SK-N-MC (cell line): ENCODE results near the gene TMEM170A.

Experiments
- DNase-seq: peaks from one replicate; pipeline ENCODE4 v3.0.0-alpha.2; 2011; ENCODE audit warnings: low read depth, low spot score
- H3K27ac ChIP-seq: fragments of 200-600 bp; sonication (generic); 2 replicates; pipeline ENCODE4 v1.5.1; 2016; ENCODE audit warnings: mixed run types
- H3K36me3 ChIP-seq: fragments of 200-600 bp; sonication (generic); 2 replicates; pipeline ENCODE4 v1.6.1; 2017; ENCODE audit warnings: antibody characterized with exemption, low read length, mixed read lengths; ENCODE audit not compliant: insufficient read depth
- H3K4me3 ChIP-seq: fragments of 200-600 bp; sonication (generic); 2 replicates; pipeline ENCODE4 v1.5.1; 2016
- H3K9ac ChIP-seq: fragments of 200-600 bp; sonication (generic); 2 replicates; pipeline ENCODE4 v1.8.0; 2017; ENCODE audit warnings: mixed run types, mixed read lengths; ENCODE audit not compliant: insufficient read length
- H3K9me3 ChIP-seq: fragments of 200-600 bp; sonication (generic); 2 replicates; pipeline ENCODE4 v1.6.1; 2017; ENCODE audit warnings: low read depth, mild to moderate bottlenecking, antibody characterized with exemption, low read length, moderate library complexity, mixed read lengths
- EZH2 ChIP-seq: fragments of 200-600 bp; sonication (generic); IDR thresholded peaks from one replicate; pipeline ENCODE4 v1.6.1; 2017; ENCODE audit warnings: antibody characterized with exemption
- FOXP2 ChIP-seq: optimal IDR thresholded peaks from 2 replicates; pipeline ENCODE3; 2011; ENCODE audit warnings: mild to moderate bottlenecking, moderate library complexity; ENCODE audit not compliant: insufficient read depth; ENCODE audit errors: extremely low read length, control extremely low read depth
- POLR2AphosphoS5 ChIP-seq: IDR thresholded peaks from 2 replicates; pipeline ENCODE4 v1.6.1; 2012; ENCODE audit warnings: mild to moderate bottlenecking, low read depth, low read length, borderline replicate concordance

The TMEM170A gene

DNA sequence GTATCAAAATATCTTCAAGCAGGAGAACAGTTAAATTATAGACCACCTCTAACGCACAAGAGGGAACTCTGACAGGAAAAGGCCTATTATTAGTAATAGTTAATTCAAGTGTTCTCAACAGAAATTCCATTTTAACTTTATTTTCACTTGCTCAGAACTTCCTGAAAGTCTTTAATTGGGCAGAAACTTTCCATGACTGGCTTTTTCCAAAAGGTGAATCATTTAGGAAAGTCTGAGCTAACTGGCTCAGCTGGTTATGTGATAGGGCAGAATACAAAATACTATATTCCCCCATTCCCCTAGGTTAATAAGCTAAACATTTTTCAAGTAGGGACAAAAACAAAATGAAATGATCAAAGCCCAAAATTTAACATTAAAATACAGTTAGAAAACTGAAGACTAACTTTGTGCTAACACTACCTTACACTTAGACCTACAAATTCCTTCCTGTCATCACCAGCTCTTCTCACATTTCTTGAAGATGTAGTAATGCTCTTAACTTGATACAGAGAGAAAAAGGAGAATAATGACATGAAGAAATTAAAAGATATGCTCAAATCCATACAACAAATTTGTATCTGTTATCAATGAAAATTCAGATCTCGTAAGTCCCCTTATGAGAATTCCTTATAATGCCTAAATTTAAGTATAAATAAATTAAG lies 62.2 kb downstream of the TMEM170A start:
- TF ChIP-seq POLR2AphosphoS5, result no peak
- no peak for TF ChIP-seq FOXP2
- TF ChIP-seq EZH2, result no peak
- Histone ChIP-seq H3K4me3 (no peak overlapping the region), H3K27ac (no peak overlapping the region), H3K9me3 (no peaks in the 10 kb centered on the region), H3K36me3 (0 out of 2 replicates have a peak, but pooled peaks cover 3% of the 10 kb centered on the region), H3K9ac (no peak overlapping the region)
- DNase-seq, result no peak

- TF ChIP-seq EZH2 (no peak), POLR2AphosphoS5 (no peak), FOXP2 (no peak)
These were observed 62.8 kb downstream of the TMEM170A start for GRCh38 chr16:75401691-75402090.

GRCh38 chr16:75398333-75398732 lies 66.2 kb downstream of the TMEM170A start:
- Histone ChIP-seq H3K27ac (no peak overlapping the region), H3K9me3 (no peaks in the 10 kb centered on the region), H3K36me3 (peaks cover 11% of the 10 kb centered on the region; the same call in 1 of the 2 replicates), H3K4me3 (no peak overlapping the region), H3K9ac (no peak overlapping the region)
- TF ChIP-seq POLR2AphosphoS5 (no peak), EZH2 (no peak), FOXP2 (no peak)
- no peak for DNase-seq

More at GRCh38 chr16:75401691-75402090, 62.8 kb downstream of the TMEM170A start:
- H3K9me3 ChIP-seq, result no peaks in the 10 kb centered on the region
- no peak overlapping the region for H3K4me3 ChIP-seq
- no peak overlapping the region for H3K9ac ChIP-seq
- H3K36me3 ChIP-seq, result 0 out of 2 replicates have a peak, but pooled peaks cover 3% of the 10 kb centered on the region
- no peak overlapping the region for H3K27ac ChIP-seq
- no peak for DNase-seq

DNA sequence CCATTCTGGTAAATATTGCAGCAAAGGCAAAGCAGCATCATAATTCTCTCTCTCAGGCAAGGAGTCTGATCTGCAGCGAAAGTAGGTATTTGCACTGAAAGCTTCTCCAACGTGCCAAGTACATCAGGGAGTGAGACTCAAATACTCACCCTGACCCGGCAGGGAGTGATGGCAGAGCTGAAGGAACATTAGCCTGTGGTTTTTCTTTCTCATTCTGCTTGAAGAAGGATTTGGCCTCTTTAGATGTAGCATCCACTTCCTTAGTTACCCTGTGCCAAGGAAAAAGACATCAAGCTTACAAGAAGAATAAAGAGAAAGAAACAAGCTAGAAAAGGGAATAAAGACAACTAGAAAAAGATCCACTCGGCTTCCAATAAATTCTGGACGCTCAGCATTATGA lies 69.5 kb downstream of the TMEM170A start:
- H3K36me3 ChIP-seq, result peaks cover 15% of the 10 kb centered on the region; the same call in 1 of the 2 replicates
- no peak overlapping the region for H3K4me3 ChIP-seq
- no peaks in the 10 kb centered on the region for H3K9me3 ChIP-seq
- H3K9ac ChIP-seq, result no peak overlapping the region
- H3K27ac ChIP-seq, result no peak overlapping the region
- DNase-seq, result no peak
- no peak for TF ChIP-seq EZH2
- TF ChIP-seq POLR2AphosphoS5, result no peak
- TF ChIP-seq FOXP2, result no peak
